GM21360 (cell line): ENCODE data around the gene NUP88.
A peak's percentile ranks its signal among the peaks of the same experiment; 100 is the strongest.
"Not testable (repeated sequence)": the region's sequence is repeated elsewhere in the genome, so short reads cannot be mapped to it uniquely, and the experiment has no call there.

Source experiments
- ATAC-seq: cut with Tn5 transposase; IDR thresholded peaks from one replicate; pipeline ENCODE4 v1.9.1; 2021; ENCODE audit warnings: mild to moderate bottlenecking, moderate library complexity; ENCODE audit not compliant: unreplicated experiment

NUP88 gene

DNA sequence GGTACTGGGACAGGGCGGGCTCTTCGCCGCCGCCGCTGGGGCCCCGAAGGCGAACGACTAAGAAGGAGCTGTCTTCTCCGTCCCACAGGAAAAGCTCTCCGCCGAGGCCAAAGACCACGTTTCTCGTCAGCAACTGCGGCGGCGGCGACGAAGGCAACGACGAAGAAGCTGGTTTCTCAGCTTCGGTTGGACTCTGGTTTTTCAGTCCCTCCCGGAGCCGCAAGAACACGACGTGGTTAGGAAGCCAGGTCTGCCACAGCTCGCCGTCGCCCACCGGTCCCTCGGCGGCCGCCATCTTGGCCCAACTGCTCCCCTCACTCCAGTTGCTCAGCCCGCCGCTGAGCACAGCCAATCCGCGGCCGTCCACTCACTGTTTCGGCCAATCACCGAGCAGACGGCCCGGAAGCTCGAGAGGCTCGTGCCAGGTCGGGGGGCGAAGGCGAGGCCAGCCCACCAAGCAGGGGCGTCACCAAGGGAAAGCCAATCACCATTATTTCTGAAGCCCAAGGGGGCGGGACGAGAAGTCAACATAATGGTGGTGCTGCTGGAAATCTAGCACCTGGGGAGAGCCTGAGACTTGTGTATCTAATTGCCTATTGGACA lies at the start of gene NUP88:
NUP88 (minus strand) TSS at position 307 of the 603 bp plus-strand sequence; CDS start at position 295, 12 bp downstream.
- ATAC-seq = peak; percentile 84

DNA sequence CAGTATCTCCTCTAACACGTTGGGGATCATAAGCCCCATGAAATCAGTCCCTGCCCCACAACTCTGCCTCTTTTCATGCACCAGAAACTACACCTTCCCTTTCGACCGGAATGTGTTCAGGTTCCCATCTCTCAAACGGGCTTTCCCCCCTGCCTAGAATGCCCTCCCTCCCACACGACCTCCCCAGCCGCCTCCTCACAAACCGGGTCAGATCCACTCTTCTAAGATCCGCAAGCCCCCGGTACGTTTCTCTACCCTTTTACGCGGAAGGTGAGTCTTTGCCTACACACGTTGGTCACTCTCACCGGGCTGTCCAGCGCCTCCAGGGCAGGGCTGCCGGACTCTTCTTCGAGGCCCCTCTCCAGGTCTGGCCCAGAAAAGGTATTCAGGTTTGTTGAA lies 48.6 kb upstream of the NUP88 start:
- ATAC-seq = no peak

GRCh38 chr17:5467416-5467815 lies 48.0 kb upstream of the NUP88 start:
- no peak for ATAC-seq

DNA sequence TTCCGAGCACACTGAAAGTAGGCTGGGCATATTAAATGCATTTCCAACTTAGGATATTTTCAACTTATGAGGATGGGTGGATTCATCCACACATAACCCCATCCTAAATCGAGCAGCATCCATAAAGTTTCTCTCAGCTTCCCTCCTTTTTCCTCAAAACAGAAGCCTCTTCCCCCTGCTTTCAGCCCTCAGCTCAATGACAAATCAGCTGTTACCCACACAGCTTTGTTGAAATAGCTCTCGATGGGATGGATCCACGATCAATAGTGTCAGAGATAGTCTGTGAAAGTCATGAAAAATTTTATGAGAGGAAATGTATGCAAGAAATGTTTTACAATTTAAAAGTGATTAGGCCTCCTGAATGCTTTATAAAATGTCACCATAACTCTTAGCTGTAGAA lies 46.8 kb upstream of the NUP88 start:
- ATAC-seq = no peak

- ATAC-seq = no peak
These were observed 45.5 kb upstream of the NUP88 start for GRCh38 chr17:5464717-5465507.

- no peak for ATAC-seq
These were observed 27.3 kb upstream of the NUP88 start for GRCh38 chr17:5446786-5447185.

DNA sequence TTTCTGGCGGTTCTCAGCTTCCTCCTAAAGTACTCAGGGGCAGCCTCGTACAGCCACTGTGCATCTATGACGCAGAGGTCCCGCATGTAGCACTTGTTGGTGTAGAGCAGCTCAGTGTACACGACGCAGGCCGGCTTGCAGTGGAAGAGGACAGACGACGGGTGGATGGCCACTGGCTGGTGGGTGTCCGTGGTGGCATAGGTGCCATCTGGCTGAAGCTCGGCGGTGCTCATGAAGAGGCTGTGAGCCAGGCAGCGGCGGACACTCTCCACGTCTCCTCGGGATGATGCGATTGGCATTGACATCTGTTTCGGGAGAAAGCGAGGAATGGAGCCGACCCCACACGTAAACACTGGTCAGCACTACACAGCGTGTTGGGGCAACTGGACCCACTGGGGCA lies 24.7 kb upstream of the NUP88 start:
- ATAC-seq = no peak

GRCh38 chr17:5443728-5444127 lies 24.3 kb upstream of the NUP88 start:
- no peak for ATAC-seq

DNA sequence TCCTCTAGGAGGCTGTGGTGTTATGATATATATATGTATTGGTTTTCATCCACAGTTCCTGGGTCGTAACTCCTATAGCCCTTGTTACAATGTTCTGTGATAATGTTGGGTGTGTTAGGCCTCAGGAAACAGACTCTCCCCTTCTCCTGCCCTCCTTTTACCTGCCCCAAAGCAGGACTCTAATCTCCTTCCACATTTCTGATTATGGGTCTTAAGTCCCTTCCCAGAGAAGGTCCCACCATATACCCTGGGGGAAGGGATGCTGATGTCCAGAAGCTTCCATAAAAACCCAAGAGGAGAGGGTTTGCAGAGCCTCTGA lies 19.9 kb upstream of the NUP88 start:
- no peak for ATAC-seq

DNA sequence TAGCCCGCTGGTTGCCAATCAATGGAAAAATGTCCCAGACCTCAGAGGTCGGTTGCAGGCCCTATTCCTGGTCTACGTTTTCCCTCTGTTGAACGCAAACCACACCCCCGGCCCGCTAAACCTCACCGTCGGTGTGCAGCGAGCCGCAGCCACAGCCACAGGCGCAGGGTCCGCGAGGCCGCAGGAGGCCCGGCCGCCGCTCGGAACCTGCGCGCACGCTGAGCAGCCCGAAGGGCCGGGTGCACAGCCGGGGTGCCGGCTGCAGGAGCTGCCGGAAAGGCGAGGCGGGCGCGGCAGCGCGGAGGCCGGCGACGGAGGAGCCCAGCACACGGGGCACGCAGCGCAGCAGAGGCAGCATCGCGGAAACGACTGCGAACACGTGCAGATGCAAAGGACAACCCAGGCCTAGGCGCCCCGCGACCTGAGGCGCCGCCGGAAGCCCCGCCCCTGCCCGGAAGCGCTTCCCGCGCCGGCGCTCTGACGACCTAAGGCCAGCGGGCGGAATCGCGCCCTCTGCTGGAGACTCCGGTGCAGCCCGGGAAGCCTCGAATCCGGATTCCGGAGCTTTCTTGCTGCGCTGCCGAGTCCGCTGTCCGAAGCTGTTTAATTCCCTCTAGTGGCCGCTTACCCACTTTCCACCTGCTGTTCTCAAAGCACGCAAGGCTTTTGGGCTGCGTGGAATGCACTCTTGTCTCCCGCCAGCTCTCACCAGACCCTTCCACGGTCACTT lies 19.4 kb upstream of the NUP88 start, which contains the start of gene C1QBP:
C1QBP (minus strand) TSS at position 440 of the 730 bp plus-strand sequence; CDS start at position 358, 82 bp downstream.
- peak; percentile 77 for ATAC-seq

- no peak for ATAC-seq
These were observed 18.4 kb upstream of the NUP88 start for GRCh38 chr17:5437721-5438317.

DNA sequence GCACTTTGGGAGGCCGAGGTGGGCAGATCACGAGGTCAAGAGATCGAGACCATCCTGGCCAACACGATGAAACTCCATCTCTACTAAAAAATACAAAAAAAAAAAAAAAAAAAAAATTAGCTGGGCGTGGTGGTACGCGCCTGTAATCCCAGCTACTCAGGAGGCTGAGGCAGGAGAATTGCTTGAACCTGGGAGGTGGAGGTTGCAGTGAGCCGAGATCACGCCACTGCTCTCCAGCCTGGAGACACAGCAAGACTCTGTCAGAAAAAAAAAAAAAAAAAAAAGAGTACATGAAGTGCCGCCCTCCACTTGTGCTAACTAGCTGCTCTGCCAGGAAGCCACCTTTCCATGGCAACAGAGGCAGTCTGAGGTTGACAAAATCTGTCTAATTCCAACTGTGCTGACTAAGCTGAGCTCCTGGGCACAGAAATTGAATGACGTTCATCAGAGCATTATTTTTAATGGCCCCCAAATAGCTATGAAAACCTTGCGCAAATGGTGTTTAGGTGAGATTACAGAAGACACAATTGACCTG lies 16.4 kb upstream of the NUP88 start:
- not testable (repeated sequence) for ATAC-seq

DNA sequence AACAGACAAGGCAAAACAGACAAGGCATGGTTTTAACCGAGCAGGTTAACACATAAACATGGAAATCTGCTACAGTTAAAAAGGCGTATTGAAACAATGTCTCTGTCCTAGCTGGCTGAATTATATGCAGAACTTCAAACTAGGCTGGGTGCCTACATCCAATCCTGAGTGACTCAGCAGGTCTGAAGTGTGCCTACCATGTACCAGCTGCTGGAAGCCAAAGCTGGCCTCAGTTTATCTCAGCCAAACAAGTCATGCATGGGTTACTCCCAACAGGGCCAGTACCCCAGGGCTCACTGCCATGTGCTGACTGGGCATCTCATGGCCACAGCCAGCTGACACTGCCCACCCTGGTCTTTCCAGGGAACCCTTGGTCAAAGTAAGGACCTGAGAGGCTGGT lies 15.5 kb upstream of the NUP88 start:
- ATAC-seq = no peak

DNA sequence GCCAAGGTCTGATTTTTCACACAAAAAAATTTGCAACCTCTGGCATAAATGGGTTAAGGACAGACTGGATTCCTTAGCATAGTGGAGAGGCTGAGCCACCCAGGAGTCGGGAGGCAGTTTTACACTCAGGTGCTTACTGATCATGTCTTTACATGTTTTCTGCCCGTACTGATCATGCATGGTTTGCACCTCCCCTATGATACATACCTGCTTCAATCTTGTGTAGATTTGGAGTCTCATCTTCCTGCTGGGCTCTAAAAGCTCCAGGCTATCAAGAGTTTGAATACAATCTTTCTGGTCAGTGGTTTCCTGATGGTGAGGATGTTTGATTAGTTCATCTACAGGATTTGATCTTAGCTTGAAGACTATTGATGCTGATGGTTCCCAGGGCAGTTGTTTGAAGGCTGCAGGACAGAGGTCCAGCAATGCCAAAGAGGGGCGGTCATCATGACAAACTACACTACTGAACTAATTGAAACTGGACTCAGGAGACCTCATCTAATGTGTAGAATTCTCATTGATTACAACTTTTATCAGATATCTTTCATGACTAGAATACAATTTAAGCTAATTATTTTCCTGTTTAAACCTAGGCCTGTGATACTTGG lies 12.6 kb upstream of the NUP88 start:
- no peak for ATAC-seq

DNA sequence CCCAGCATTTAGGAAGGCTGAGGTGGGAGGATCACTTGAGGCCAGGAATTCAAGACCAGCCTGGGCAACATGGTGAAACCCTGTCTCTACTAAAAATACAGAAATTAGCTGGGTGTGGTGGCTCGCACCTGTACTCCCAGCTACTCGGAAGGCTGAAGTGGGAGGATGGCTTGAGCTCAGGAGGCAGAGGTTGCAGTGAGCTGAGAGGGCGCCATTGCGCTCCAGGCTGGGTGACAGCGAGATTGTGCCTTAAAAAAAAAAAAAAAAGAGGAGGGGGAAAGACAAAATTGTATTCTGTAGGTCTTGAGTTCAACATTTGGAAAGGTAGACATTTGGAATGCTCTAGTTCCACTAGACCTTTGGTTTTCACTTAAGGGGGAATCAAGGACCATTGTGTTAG lies 11.8 kb upstream of the NUP88 start:
- ATAC-seq = not testable (repeated sequence)

- no peak for ATAC-seq
These were observed 11.0 kb upstream of the NUP88 start for GRCh38 chr17:5430413-5430999.

DNA sequence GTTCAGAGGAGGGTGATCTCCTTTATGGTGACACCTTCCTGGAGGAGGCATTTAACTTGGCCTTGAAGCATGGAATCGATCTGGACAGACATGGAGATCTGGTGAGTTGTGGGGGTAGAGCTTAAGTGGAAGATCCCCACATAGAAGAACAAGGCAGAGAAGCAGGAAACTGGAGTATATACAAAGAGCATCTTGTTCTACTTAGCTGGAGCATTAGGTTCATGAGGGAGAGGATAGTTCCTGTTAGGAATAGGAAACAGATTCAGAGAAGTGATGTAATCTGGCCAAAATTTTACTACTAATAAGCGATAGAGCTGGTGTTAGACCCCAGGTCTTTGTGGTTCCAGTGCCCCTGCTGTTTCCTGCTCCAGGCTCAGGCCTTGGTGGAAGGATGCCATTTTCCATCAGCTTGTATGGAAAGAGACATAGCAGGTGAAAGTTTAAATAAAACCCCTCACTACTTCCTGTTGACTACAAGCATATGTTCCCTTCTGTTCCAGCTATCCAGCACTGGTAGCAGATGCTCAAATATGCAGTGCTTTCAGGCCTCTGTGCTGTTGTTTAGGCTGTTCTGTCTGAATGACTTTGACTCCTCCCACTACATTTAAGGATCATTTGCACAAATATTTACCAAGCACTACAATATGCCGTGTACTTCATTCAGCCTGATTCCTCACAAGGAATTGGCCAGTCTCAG lies 9.9 kb upstream of the NUP88 start:
- ATAC-seq = no peak

DNA sequence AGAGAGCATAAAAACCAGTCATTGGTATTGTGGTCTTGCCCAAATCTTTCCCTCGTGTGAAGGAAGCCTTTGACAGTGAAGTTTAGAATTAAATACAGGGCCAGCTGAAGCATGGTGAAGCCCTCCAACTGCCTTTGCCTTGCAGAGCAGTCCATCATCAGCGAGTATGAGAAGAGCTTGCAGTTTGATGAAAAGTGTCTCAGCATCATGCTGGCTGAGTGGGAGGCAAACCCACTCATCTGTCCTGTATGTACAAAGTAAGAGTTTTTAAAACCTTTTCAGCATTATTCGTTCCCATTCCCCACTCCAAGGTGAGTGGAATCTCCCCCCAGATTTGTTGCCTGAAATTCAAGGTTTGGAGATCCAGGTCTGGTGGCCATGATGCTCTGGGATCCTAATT lies 6.4 kb upstream of the NUP88 start:
- no peak for ATAC-seq

- ATAC-seq = no peak
These were observed 5.4 kb upstream of the NUP88 start for GRCh38 chr17:5424909-5425308.

DNA sequence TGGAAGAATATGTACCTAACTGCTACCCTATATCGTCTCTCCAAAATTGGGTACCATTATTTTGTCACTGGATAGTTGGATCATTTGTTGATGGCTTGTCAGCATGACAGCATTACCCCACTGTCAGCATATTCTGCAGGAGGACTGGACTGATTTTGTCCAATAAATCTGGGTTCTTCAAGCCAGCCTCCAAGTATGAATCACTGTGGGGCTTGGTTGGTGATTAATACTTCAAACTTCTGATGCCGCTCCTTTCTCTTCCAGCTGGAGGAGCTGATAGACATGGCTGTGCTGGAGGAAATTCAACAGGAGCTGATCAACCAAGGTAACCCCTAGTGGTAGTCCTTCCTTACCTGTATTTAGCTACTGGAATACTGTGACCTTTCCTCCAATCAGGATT lies 3.0 kb upstream of the NUP88 start:
- no peak for ATAC-seq
